Endothelial cell of umbilical vein (primary cell): ENCODE results near the gene OR2D2. TPM values are rescaled to one million over a fixed set of nuclear protein-coding genes. Genes with fewer than 3 reads are reported as not detected.
"Not testable (repeated sequence)": the region's sequence is repeated elsewhere in the genome, so short reads cannot be mapped to it uniquely, and the experiment has no call there.

Experiments used
- BruUV-seq: library from RNA; stranded (reverse); fragments of 400-500 nt; replicated peaks from 2 replicates; lab custom pipeline; 2021; lab: Mats Ljungman, UMichigan
- CTCF ChIA-PET: fragments of 300-600, 350-600 bp; sonication (Branson Sonifier 250); formaldehyde crosslinking; loops from one replicate; lab custom pipeline; 2021; ENCODE audit warnings: antibody characterized with exemption, inconsistent platforms; lab: Charles Lee
- POLR2A ChIA-PET: fragments of 300-600, 350-600 bp; sonication (Branson Sonifier 250); formaldehyde crosslinking; loops from one replicate; lab custom pipeline; 2021; ENCODE audit warnings: antibody characterized with exemption, inconsistent platforms; lab: Charles Lee
- DNase-seq: peaks from one replicate; pipeline ENCODE4 v3.0.0-alpha.2; 2011; ENCODE audit warnings: low read depth, low spot score
- FAIRE-seq: peaks from 2 replicates; lab custom pipeline; 2011; peaks lifted over from hg19 to GRCh38; lab: Jason Lieb, UNC
- H2AFZ ChIP-seq: 2 replicates; pipeline ENCODE4 v1.6.0; 2012; ENCODE audit warnings: low read depth, low read length, control low read depth, inconsistent platforms
- H3K27ac ChIP-seq: 2 replicates; pipeline ENCODE4 v1.5.1; 2011; ENCODE audit warnings: low read depth, mild to moderate bottlenecking, control low read depth, low read length, moderate library complexity; ENCODE audit not compliant: insufficient read depth
- H3K27me3 ChIP-seq, 2 experiments: 2 replicates each; pipeline versions ENCODE4 v1.6.0 to v1.6.1; 2011; ENCODE audit warnings: low read length in 2 of 2, mixed read lengths in 1 of 2; ENCODE audit not compliant: control insufficient read depth in 2 of 2, insufficient read depth in 2 of 2
- H3K36me3 ChIP-seq, 2 experiments: 2 replicates in 1 of 2; 3 replicates in 1 of 2; pipeline ENCODE4 v1.5.1; 2011; ENCODE audit warnings: low read length in 2 of 2, mild to moderate bottlenecking in 1 of 2, moderate library complexity in 1 of 2; ENCODE audit not compliant: control insufficient read depth in 2 of 2, insufficient read depth in 2 of 2; ENCODE audit errors: extremely low read depth in 1 of 2
- H3K4me1 ChIP-seq: 3 replicates; pipeline ENCODE4 v1.5.1; 2011; ENCODE audit warnings: mild to moderate bottlenecking, low read length; ENCODE audit not compliant: control insufficient read depth, insufficient read depth; ENCODE audit errors: extremely low read depth
- H3K4me2 ChIP-seq: 2 replicates; pipeline ENCODE4 v1.6.1; 2011; ENCODE audit warnings: low read length, control low read depth, mixed read lengths; ENCODE audit not compliant: insufficient read depth
- H3K4me3 ChIP-seq, 3 experiments: fragments of 200-600 bp in 1 of 3; sonication (generic), shearing (Covaris generic) in 1 of 3; replicated peaks in 1 of 3; 2 replicates each; pipeline ENCODE4 v1.5.1; 2011 to 2016; ENCODE audit warnings: control low read depth in 3 of 3, low read length in 3 of 3, mild to moderate bottlenecking in 2 of 3, inconsistent platforms in 1 of 3, low read depth in 1 of 3, moderate library complexity in 1 of 3; ENCODE audit not compliant: insufficient read depth in 1 of 3
- H3K79me2 ChIP-seq: 2 replicates; pipeline ENCODE4 v1.6.0; 2012; ENCODE audit warnings: low read length, inconsistent platforms; ENCODE audit not compliant: control insufficient read depth, insufficient read depth
- H3K9ac ChIP-seq: replicated peaks from 2 replicates; pipeline ENCODE3; 2011; ENCODE audit warnings: low read length, control low read depth; ENCODE audit not compliant: insufficient read depth; ENCODE audit errors: extremely low read depth
- H3K9me1 ChIP-seq: replicated peaks from 3 replicates; pipeline ENCODE4 v1.6.0; 2011; ENCODE audit warnings: mild to moderate bottlenecking, low read length; ENCODE audit not compliant: control insufficient read depth, insufficient read depth; ENCODE audit errors: extremely low read depth
- H3K9me3 ChIP-seq: replicated peaks from 2 replicates; pipeline ENCODE4 v1.5.1; 2012; ENCODE audit warnings: low read length, inconsistent platforms; ENCODE audit not compliant: control insufficient read depth, insufficient read depth
- H4K20me1 ChIP-seq: replicated peaks from 2 replicates; pipeline ENCODE3; 2011; ENCODE audit warnings: mild to moderate bottlenecking, low read length; ENCODE audit not compliant: control insufficient read depth, insufficient read depth; ENCODE audit errors: extremely low read depth
- FOS ChIP-seq: IDR thresholded peaks from 2 replicates; pipeline ENCODE4 v1.6.1; 2011; ENCODE audit warnings: mild to moderate bottlenecking, low read length, moderate library complexity, borderline replicate concordance; ENCODE audit not compliant: insufficient read depth
- MYC ChIP-seq: IDR thresholded peaks from one replicate; pipeline ENCODE4 v1.6.1; 2011; ENCODE audit warnings: mild to moderate bottlenecking, low read depth, low read length
- dilution Hi-C: fragments of 300-500 bp; cut with MboI; formaldehyde crosslinking; loops from one replicate; pipeline ENCODE4 v1.15.0; 2019; ENCODE audit warnings: low sequenced_read_pairs; ENCODE audit not compliant: extremely low pct_ligation_motif_present
- intact Hi-C: fragments of 100-400 bp; cut with micrococcal nuclease; formaldehyde crosslinking; loops from one replicate; pipeline ENCODE4 v1.10.0; 2022
- polyA plus RNA-seq, 4 experiments: library from polyadenylated mRNA; depleted of rRNA in 3 of 4; stranded (reverse) in 3 of 4; unstranded in 1 of 4; fragments of >200 nt; gene quantifications; 2 replicates each; pipeline versions ENCODE4 v1.2.1 to v1.2.3, GENCODE V29; 2011 to 2012; ENCODE audit warnings: missing spikeins in 1 of 4
- total RNA-seq: library from RNA; stranded (reverse); gene quantifications from 2 replicates; pipeline ENCODE4 v1.2.3, GENCODE V29; 2021
- TF ChIP-seq, protein P1 (sequence below), 2 donors: IDR thresholded peaks; 1 replicate in 1 of 2; 2 replicates in 1 of 2; pipeline ENCODE4 v1.5.1; 2011; ENCODE audit warnings: low read length in 2 of 2, mild to moderate bottlenecking in 2 of 2, moderate library complexity in 2 of 2, control low read depth in 1 of 2, inconsistent platforms in 1 of 2, low read depth in 1 of 2; ENCODE audit not compliant: insufficient read depth in 1 of 2; ENCODE audit errors: extremely low read depth in 1 of 2

The OR2D2 gene
- total and polyA plus RNA-seq, 2 donors (not counting 3 experiments of a cell fraction or from before 2014, with no cell fraction given) = 0.08 to 0.31 TPM

GRCh38 chr11:6856871-6857270 is 35.4 kb downstream of the OR2D2 start:
- intact Hi-C loops = no loop called here
- H2AFZ ChIP-seq = no peak overlapping the region
- no peaks in the 10 kb centered on the region for H3K79me2 ChIP-seq
- H3K4me2 ChIP-seq = no peak overlapping the region
- ChIA-PET CTCF (interaction anchor here (1.4 kb wide), 1 partner anchor 19 kb away, joined by 3 read pairs; the partner anchor contains the start of gene OR10A4), POLR2A (no interaction called here)
- H4K20me1 ChIP-seq = no peaks in the 10 kb centered on the region
- no peak overlapping the region for H3K4me3 ChIP-seq
- FAIRE-seq (no peak), DNase-seq (no peak)
- H3K36me3 ChIP-seq = no peaks in the 10 kb centered on the region
- BruUV-seq = no TSS peak
- no peaks in the 10 kb centered on the region for H3K9me1 ChIP-seq
- no peaks in the 10 kb centered on the region for H3K9me3 ChIP-seq
- H3K27ac ChIP-seq = no peak overlapping the region
- TF ChIP-seq, protein P1, sequence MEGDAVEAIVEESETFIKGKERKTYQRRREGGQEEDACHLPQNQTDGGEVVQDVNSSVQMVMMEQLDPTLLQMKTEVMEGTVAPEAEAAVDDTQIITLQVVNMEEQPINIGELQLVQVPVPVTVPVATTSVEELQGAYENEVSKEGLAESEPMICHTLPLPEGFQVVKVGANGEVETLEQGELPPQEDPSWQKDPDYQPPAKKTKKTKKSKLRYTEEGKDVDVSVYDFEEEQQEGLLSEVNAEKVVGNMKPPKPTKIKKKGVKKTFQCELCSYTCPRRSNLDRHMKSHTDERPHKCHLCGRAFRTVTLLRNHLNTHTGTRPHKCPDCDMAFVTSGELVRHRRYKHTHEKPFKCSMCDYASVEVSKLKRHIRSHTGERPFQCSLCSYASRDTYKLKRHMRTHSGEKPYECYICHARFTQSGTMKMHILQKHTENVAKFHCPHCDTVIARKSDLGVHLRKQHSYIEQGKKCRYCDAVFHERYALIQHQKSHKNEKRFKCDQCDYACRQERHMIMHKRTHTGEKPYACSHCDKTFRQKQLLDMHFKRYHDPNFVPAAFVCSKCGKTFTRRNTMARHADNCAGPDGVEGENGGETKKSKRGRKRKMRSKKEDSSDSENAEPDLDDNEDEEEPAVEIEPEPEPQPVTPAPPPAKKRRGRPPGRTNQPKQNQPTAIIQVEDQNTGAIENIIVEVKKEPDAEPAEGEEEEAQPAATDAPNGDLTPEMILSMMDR (IDR thresholded peaks at IDR 0.05; ENCODE audit: extremely low read depth in 1 of 2, insufficient read depth in 1 of 2, low read depth in 1 of 2, low read length in 2 of 2) = no peak
- dilution Hi-C loops = no loop called here
- no peak overlapping the region for H3K9ac ChIP-seq
- H3K4me1 ChIP-seq = no peaks in the 10 kb centered on the region
- H3K27me3 ChIP-seq = no peaks in the 10 kb centered on the region

DNA sequence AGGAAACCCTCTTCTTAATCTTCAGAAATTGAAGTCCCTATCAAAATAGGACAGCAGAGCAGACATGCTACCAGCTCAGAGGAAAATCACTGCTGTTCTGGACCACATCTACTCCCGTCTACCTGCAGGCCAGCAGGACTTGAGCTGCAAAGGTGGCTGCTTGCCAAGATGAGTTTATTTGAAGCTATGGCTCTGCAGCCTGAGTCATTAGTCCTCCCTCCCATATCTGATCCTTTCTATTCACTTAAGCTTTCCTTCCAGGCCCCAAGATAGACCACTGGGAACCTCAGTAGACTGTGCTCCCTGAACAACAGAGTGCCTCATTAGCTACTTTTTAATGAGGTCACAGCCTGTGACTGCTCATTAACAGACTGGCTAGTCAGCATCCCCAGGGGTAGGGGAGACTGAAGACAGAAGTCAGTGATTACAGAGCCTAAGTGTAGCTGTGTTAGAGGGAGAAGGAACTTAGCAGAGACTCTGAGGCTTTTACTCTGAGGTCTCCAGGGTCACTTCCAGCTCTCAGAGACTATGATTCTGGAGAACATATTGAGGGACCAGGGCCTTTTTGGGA is 36.2 kb downstream of the OR2D2 start:
- dilution Hi-C loops (no loop called here), intact Hi-C loops (no loop called here)
- no peak overlapping the region for H3K4me3 ChIP-seq
- POLR2A ChIA-PET = no interaction called here
- H2AFZ ChIP-seq = no peak overlapping the region
- H3K36me3 ChIP-seq = no peaks in the 10 kb centered on the region
- no peaks in the 10 kb centered on the region for H3K9me1 ChIP-seq
- no TSS peak for BruUV-seq
- no peak overlapping the region for H3K27ac ChIP-seq
- CTCF ChIA-PET = interaction anchor here (0.9 to 1.2 kb wide), 2 partner anchors 20 to 43 kb away, joined by 3 read pairs; partner anchors contain the start of gene OR10A4
- no peak overlapping the region for H3K4me2 ChIP-seq
- H3K9me3 ChIP-seq = no peaks in the 10 kb centered on the region
- H4K20me1 ChIP-seq = no peaks in the 10 kb centered on the region
- TF ChIP-seq MYC = no peak
- TF ChIP-seq, protein P1 (IDR thresholded peaks at IDR 0.05; ENCODE audit: extremely low read depth in 1 of 2, insufficient read depth in 1 of 2, low read depth in 1 of 2, low read length in 2 of 2) = no peak
- TF ChIP-seq FOS = no peak
- DNase-seq (no peak), FAIRE-seq (no peak)
- no peak overlapping the region for H3K9ac ChIP-seq
- no peaks in the 10 kb centered on the region for H3K79me2 ChIP-seq
- no peaks in the 10 kb centered on the region for H3K4me1 ChIP-seq
- H3K27me3 ChIP-seq = no peaks in the 10 kb centered on the region

- intact Hi-C loops, H2AFZ ChIP-seq, H3K9me3 ChIP-seq, H3K4me3 ChIP-seq, BruUV-seq, H3K9ac ChIP-seq, H3K36me3 ChIP-seq, dilution Hi-C loops, H4K20me1 ChIP-seq, DNase-seq, H3K79me2 ChIP-seq, H3K4me1 ChIP-seq, H3K9me1 ChIP-seq, H3K27ac ChIP-seq, H3K27me3 ChIP-seq, POLR2A ChIA-PET, H3K4me2 ChIP-seq, FAIRE-seq: not testable (repeated sequence)
- CTCF ChIA-PET = interaction anchor here (0.7 to 1.8 kb wide), 2 partner anchors 9 to 42 kb away, joined by 4 to 6 read pairs; no protein-coding TSS in a partner anchor
Measured at GRCh38 chr11:6854801-6855200, 37.5 kb downstream of the OR2D2 start.
